A673 (cell line): ENCODE data around the gene PRKAG2.

Experiments used
- EZH2 ChIP-seq: fragments of 200-600 bp; sonication (generic); IDR thresholded peaks from 2 replicates; pipeline ENCODE4 v1.6.1; 2017; ENCODE audit warnings: borderline replicate concordance, low read depth, mild to moderate bottlenecking, mixed read lengths, antibody characterized with exemption, low read length; ENCODE audit not compliant: poor library complexity, severe bottlenecking
- TF ChIP-seq, protein P1 (sequence below): fragments of 300-800, 200-600 bp; sonication (generic); conservative IDR thresholded peaks from 2 replicates; pipeline ENCODE4 v1.5.1; 2017; ENCODE audit warnings: low read depth, mild to moderate bottlenecking, antibody characterized with exemption, low read length, moderate library complexity, mixed read lengths

DNA sequence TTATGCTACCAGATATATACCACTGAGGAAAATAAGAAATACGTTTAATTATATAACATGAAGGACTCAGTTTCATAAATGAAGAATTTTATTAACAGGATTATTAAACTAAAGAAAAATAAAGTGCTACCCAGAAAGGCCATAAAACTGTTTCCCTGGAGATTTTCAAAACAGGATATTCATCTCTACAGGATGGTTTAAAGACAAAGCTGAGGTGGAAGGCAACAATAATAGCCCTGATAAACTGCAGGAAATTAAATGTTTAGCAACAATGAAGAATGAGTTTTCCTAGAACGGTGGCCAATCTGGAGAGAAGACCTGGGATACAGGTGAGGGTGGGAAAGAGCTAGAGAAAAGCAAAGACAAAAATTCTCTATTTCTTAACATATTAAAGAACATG is 369.1 kb downstream of the PRKAG2 start:
- TF ChIP-seq, protein P1, sequence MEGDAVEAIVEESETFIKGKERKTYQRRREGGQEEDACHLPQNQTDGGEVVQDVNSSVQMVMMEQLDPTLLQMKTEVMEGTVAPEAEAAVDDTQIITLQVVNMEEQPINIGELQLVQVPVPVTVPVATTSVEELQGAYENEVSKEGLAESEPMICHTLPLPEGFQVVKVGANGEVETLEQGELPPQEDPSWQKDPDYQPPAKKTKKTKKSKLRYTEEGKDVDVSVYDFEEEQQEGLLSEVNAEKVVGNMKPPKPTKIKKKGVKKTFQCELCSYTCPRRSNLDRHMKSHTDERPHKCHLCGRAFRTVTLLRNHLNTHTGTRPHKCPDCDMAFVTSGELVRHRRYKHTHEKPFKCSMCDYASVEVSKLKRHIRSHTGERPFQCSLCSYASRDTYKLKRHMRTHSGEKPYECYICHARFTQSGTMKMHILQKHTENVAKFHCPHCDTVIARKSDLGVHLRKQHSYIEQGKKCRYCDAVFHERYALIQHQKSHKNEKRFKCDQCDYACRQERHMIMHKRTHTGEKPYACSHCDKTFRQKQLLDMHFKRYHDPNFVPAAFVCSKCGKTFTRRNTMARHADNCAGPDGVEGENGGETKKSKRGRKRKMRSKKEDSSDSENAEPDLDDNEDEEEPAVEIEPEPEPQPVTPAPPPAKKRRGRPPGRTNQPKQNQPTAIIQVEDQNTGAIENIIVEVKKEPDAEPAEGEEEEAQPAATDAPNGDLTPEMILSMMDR = no peak
- no peak for TF ChIP-seq EZH2
